Activated CD4-positive, alpha-beta T cell treated with anti-CD3 and anti-CD28 coated beads, Interleukin-2, amount 50 U/mL, for 16 hours (primary cell): ENCODE data around the gene ZNF70.

Experiments used
- DNase-seq: peaks from one replicate; pipeline ENCODE4 v3.0.0-alpha.2; 2020

The ZNF70 gene

DNA sequence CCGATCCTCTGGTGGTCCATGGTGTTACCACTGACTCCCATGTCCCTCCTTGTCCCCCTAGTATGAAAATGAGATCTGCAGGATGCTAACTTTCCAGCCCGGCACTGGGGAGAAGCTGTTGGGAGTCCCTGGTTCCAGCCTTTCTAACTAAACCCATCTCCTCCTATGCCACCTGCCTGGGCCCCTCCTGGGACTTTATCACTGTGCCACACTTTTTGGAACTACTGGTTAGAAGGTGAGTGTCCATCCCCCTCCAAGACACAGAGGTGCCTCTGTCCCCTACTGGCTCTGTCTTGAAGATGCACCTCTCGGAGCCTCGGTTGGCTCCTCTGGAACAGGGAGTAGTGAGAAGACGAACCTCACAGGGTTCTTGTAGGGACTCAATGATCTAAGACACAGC lies 60.2 kb downstream of the ZNF70 start, which contains the start of gene RGL4:
RGL4 (plus strand) TSS at position 301 of the 400 bp plus-strand sequence. CDS start 1,018 bp downstream, outside the sequence.
- no peak for DNase-seq

GRCh38 chr22:23689414-23689813 lies 61.5 kb downstream of the ZNF70 start:
- DNase-seq: no peak
